GM12891 (cell line): ENCODE results near the gene NBEAL1.
"Not testable (repeated sequence)": the region's sequence is repeated elsewhere in the genome, so short reads cannot be mapped to it uniquely, and the experiment has no call there.

ENCODE experiments used
- PAX5 ChIP-seq: IDR thresholded peaks from 2 replicates; pipeline ENCODE4 v1.6.1; 2011; ENCODE audit warnings: low read length, moderate library complexity, mild to moderate bottlenecking; ENCODE audit not compliant: insufficient read depth, severe bottlenecking
- POLR2A ChIP-seq: IDR thresholded peaks from 2 replicates; pipeline ENCODE4 v1.6.1; 2011; ENCODE audit warnings: low read depth, low read length, control low read depth
- POLR2AphosphoS5 ChIP-seq: IDR thresholded peaks from 2 replicates; pipeline ENCODE4 v1.6.1; 2011; ENCODE audit warnings: low read depth, low read length, control low read depth
- POU2F2 ChIP-seq: IDR thresholded peaks from 2 replicates; pipeline ENCODE4 v1.6.1; 2011; ENCODE audit warnings: low read depth, mild to moderate bottlenecking, control low read depth, low read length, moderate library complexity
- SPI1 ChIP-seq: IDR thresholded peaks from 2 replicates; pipeline ENCODE4 v1.6.1; 2011; ENCODE audit warnings: low read depth, low read length, control low read depth
- TAF1 ChIP-seq: IDR thresholded peaks from 2 replicates; pipeline ENCODE4 v1.6.1; 2011; ENCODE audit warnings: low read depth, low read length, control low read depth

DNA sequence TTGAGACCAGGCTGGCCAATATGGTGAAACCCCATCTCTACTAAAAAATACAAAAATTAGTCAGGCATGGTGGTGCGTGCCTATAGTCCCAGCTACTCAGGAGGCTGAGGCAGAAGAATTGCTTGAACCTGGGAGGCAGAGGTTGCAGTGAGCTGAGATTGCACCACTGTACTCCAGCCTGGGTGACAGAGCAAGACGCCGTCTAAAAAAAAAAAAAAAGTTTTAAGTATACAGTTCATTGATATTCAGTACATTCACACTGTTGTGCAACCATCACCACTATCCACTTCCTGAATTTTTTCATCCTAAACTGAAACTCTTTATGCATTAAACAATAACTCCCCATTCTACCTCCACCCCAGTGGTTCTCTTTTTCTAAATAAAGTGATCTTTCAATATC lies 17.6 kb upstream of the NBEAL1 start:
- not testable (repeated sequence) for TF ChIP-seq TAF1, POLR2A, POLR2AphosphoS5, POU2F2, PAX5
- TF ChIP-seq SPI1: 0 out of 2 replicates have a peak, but pooled peaks have one; percentile 20
